ENCODE measurements around the gene SLC25A21. TPM values are rescaled to one million over a fixed set of nuclear protein-coding genes. Genes with fewer than 3 reads are reported as not detected.
"Not testable (repeated sequence)": the region's sequence is repeated elsewhere in the genome, so short reads cannot be mapped to it uniquely, and the experiment has no call there.

SLC25A21 gene
- total RNA-seq, 5 donors from 2014 or later (not counting 1 experiment from before 2014, with no cell fraction given): not detected

DNA sequence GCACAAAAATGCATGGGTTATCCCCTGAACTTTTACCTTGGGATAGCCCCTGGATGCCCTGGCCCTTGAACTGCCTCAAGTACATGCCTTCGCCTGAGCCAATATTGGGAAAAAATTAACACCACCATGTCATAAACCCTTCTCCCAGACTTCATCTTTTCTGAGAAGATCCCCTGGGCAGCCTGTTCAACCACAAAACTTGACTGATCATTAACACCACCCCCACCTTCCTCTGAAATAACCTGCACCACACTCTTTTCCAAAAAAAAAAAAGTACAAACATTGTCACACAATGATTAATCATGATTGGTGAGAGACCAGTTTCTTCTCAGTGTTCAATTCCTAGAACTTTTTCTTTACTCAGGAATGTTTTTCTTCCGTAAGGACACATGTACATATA lies 292.8 kb downstream of the SLC25A21 start:
- WGBS (ENCODE audit: insufficient coverage): 77% methylated on average over 2 of the region's 2 CpGs
- Histone ChIP-seq H3K4me1 (ENCODE audit: control insufficient read depth in 1 of 2, extremely low read depth in 1 of 2, insufficient read depth in 2 of 2, low read length in 2 of 2) (no peaks in the 10 kb centered on the region), H3K9me3 (no peaks in the 10 kb centered on the region), H3K27me3 (replicated peaks in 1 of 2; ENCODE audit: control insufficient read depth in 2 of 2, extremely low read depth in 1 of 2, insufficient read depth in 2 of 2, low read length in 1 of 2) (no peaks in the 10 kb centered on the region), H3K36me3 (ENCODE audit: control insufficient read depth in 2 of 2, extremely low read depth in 1 of 2, insufficient read depth in 1 of 2, low read length in 1 of 2) (no peaks in the 10 kb centered on the region), H3K27ac (ENCODE audit: low read length) (no peak overlapping the region), H3K4me3 (ENCODE audit: control insufficient read depth in 1 of 2, extremely low read depth in 1 of 2, low read length in 1 of 2) (no peak overlapping the region)
- Mint-ChIP-seq H3K4me3 (no peak overlapping the region), H3K27me3 (peaks cover 0 to 5% of the 10 kb centered on the region in 2 donors), H3K27ac (no peak overlapping the region), H3K9me3 (peaks cover 7 to 15% (median 11%) of the 10 kb centered on the region in 3 donors), H3K36me3 (no peaks in the 10 kb centered on the region), H3K4me1 (no peaks in the 10 kb centered on the region)
- ChIA-PET CTCF (no interaction called here), POLR2A (no interaction called here)
- no peak for DNase-seq
- ATAC-seq (replicated peaks in 1 of 4): no peak

DNA sequence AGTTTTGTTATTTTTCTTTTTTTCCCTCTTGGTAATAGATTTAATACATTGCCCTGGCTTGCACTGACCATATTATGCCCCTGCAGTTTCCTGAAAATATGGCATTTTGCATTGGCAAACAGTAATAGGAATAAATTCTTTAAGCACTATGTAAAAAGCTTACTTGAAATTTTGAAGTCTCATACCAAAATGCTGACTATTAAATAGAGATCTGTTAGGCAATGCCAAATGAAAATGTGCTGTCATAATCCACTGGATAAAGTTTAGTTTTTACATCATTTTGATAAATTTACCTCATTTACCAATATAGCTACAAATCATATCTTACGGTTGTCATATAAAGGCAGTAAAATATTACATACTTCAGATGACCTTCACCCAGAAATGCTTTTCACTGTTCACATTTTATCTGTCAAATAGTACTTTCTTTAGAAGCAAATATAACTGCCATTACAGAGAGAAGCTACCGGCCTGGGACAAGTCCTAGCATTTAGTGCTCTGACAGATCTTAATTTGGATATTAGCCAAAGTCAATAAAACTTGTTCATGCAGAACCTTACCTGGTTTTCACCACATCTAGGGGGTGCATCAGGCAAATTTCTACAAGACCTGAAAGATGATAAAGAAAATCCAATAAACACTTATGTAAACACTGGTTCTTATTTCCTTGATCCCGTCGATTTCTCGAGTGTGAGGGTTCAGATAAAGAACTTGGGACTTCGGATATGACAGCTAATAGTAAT lies 297.8 kb downstream of the SLC25A21 start:
- POLR2A ChIA-PET: no interaction called here

DNA sequence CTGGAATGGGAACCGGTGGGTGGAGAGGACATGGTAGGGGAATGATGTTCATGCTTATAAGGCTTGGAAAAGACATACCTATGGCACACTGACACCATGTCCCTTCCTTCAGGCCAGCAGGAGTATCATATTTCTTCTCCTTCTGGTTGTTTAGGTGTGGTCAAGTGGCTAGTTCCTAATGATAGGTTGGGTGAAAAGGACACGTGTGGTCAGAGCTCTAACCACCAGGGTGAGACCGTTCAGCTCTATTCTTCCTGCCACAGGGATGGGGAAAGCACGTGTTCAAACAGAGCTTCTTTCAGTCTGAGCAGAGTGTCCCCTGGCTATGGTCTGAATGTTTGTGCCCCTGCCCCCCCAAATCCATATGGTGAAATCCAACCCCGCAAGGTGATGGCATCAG lies 301.6 kb downstream of the SLC25A21 start:
- peaks cover 0 to 13% (median 7%) of the 10 kb centered on the region in 3 donors for H3K9me3 Mint-ChIP-seq
- Histone ChIP-seq H3K27me3 (replicated peaks in 1 of 2; ENCODE audit: control insufficient read depth in 2 of 2, extremely low read depth in 1 of 2, insufficient read depth in 2 of 2, low read length in 1 of 2) (peaks cover 0 to 2% of the 10 kb centered on the region in 2 experiments), H3K4me1 (ENCODE audit: control insufficient read depth in 1 of 2, extremely low read depth in 1 of 2, insufficient read depth in 2 of 2, low read length in 2 of 2) (no peaks in the 10 kb centered on the region), H3K27ac (ENCODE audit: low read length) (no peak overlapping the region), H3K9me3 (no peaks in the 10 kb centered on the region), H3K36me3 (ENCODE audit: control insufficient read depth in 2 of 2, extremely low read depth in 1 of 2, insufficient read depth in 1 of 2, low read length in 1 of 2) (no peaks in the 10 kb centered on the region), H3K4me3 (ENCODE audit: control insufficient read depth in 1 of 2, extremely low read depth in 1 of 2, low read length in 1 of 2) (no peak overlapping the region)
- no CpG with 5 or more reads among the region's 5 CpGs for WGBS (ENCODE audit: insufficient coverage)
- H3K36me3 Mint-ChIP-seq: no peaks in the 10 kb centered on the region
- no peak overlapping the region for H3K27ac Mint-ChIP-seq
- POLR2A ChIA-PET: no interaction called here
- CTCF ChIA-PET: no interaction called here
- no peaks in the 10 kb centered on the region for H3K4me1 Mint-ChIP-seq
- DNase-seq (no peak), ATAC-seq (replicated peaks in 1 of 4) (no peak)
- H3K4me3 Mint-ChIP-seq: no peak overlapping the region
- H3K27me3 Mint-ChIP-seq: no peaks in the 10 kb centered on the region

More for the DNA sequence above, 297.8 kb downstream of the SLC25A21 start:
- Mint-ChIP-seq H3K4me1 (no peaks in the 10 kb centered on the region), H3K4me3 (no peak overlapping the region), H3K36me3 (no peaks in the 10 kb centered on the region), H3K27ac (no peak overlapping the region), H3K27me3 (no peaks in the 10 kb centered on the region), H3K9me3 (peaks cover 0 to 8% (median 4%) of the 10 kb centered on the region in 3 donors)
- WGBS (ENCODE audit: insufficient coverage): 33% methylated on average over 1 of the region's 6 CpGs
- Histone ChIP-seq H3K36me3 (ENCODE audit: control insufficient read depth in 2 of 2, extremely low read depth in 1 of 2, insufficient read depth in 1 of 2, low read length in 1 of 2) (no peaks in the 10 kb centered on the region), H3K4me1 (ENCODE audit: control insufficient read depth in 1 of 2, extremely low read depth in 1 of 2, insufficient read depth in 2 of 2, low read length in 2 of 2) (no peaks in the 10 kb centered on the region), H3K4me3 (ENCODE audit: control insufficient read depth in 1 of 2, extremely low read depth in 1 of 2, low read length in 1 of 2) (no peak overlapping the region), H3K27me3 (replicated peaks in 1 of 2; ENCODE audit: control insufficient read depth in 2 of 2, extremely low read depth in 1 of 2, insufficient read depth in 2 of 2, low read length in 1 of 2) (no peaks in the 10 kb centered on the region), H3K9me3 (no peaks in the 10 kb centered on the region), H3K27ac (ENCODE audit: low read length) (no peak overlapping the region)
- CTCF ChIA-PET: no interaction called here
- no peak for DNase-seq
- ATAC-seq (replicated peaks in 1 of 4): no peak

- peaks cover 0 to 2% of the 10 kb centered on the region in 2 experiments for H3K27me3 ChIP-seq (replicated peaks in 1 of 2; ENCODE audit: control insufficient read depth in 2 of 2, extremely low read depth in 1 of 2, insufficient read depth in 2 of 2, low read length in 1 of 2)
- H3K9me3 Mint-ChIP-seq: peaks cover 0 to 13% (median 2%) of the 10 kb centered on the region in 3 donors
- ATAC-seq (replicated peaks in 1 of 4) (no peak), DNase-seq (no peak)
- WGBS (ENCODE audit: insufficient coverage): no CpG with 5 or more reads among the region's 1 CpG
- CTCF ChIA-PET: no interaction called here
- H3K27me3 Mint-ChIP-seq: no peaks in the 10 kb centered on the region
- no peak overlapping the region for H3K27ac ChIP-seq (ENCODE audit: low read length)
- POLR2A ChIA-PET: no interaction called here
- no peak overlapping the region for H3K4me3 ChIP-seq (ENCODE audit: control insufficient read depth in 1 of 2, extremely low read depth in 1 of 2, low read length in 1 of 2)
- no peaks in the 10 kb centered on the region for H3K36me3 ChIP-seq (ENCODE audit: control insufficient read depth in 2 of 2, extremely low read depth in 1 of 2, insufficient read depth in 1 of 2, low read length in 1 of 2)
- no peak overlapping the region for H3K27ac Mint-ChIP-seq
- no peaks in the 10 kb centered on the region for H3K36me3 Mint-ChIP-seq
- H3K4me3 Mint-ChIP-seq: no peak overlapping the region
- H3K4me1 ChIP-seq (ENCODE audit: control insufficient read depth in 1 of 2, extremely low read depth in 1 of 2, insufficient read depth in 2 of 2, low read length in 2 of 2): no peaks in the 10 kb centered on the region
- H3K4me1 Mint-ChIP-seq: no peaks in the 10 kb centered on the region
- H3K9me3 ChIP-seq: no peaks in the 10 kb centered on the region
Observed at GRCh38 chr14:36869125-36869524, 303.3 kb downstream of the SLC25A21 start.

GRCh38 chr14:36866867-36867266 lies 305.5 kb downstream of the SLC25A21 start:
- H3K27ac ChIP-seq (ENCODE audit: low read length): no peak overlapping the region
- Mint-ChIP-seq H3K27me3 (no peaks in the 10 kb centered on the region), H3K4me1 (no peaks in the 10 kb centered on the region), H3K4me3 (no peak overlapping the region), H3K9me3 (peaks cover 0 to 9% (median 9%) of the 10 kb centered on the region in 3 donors), H3K36me3 (no peaks in the 10 kb centered on the region), H3K27ac (no peak overlapping the region)
- no peaks in the 10 kb centered on the region for H3K36me3 ChIP-seq (ENCODE audit: control insufficient read depth in 2 of 2, extremely low read depth in 1 of 2, insufficient read depth in 1 of 2, low read length in 1 of 2)
- CTCF ChIA-PET: no interaction called here
- WGBS (ENCODE audit: insufficient coverage): 58% methylated on average over 2 of the region's 4 CpGs
- no peak for DNase-seq
- no peak overlapping the region for H3K4me3 ChIP-seq (ENCODE audit: control insufficient read depth in 1 of 2, extremely low read depth in 1 of 2, low read length in 1 of 2)
- no peak for ATAC-seq (replicated peaks in 1 of 4)
- no peaks in the 10 kb centered on the region for H3K4me1 ChIP-seq (ENCODE audit: control insufficient read depth in 1 of 2, extremely low read depth in 1 of 2, insufficient read depth in 2 of 2, low read length in 2 of 2)
- POLR2A ChIA-PET: no interaction called here
- H3K9me3 ChIP-seq: no peaks in the 10 kb centered on the region
- peaks cover 0 to 2% of the 10 kb centered on the region in 2 experiments for H3K27me3 ChIP-seq (replicated peaks in 1 of 2; ENCODE audit: control insufficient read depth in 2 of 2, extremely low read depth in 1 of 2, insufficient read depth in 2 of 2, low read length in 1 of 2)

GRCh38 chr14:36863271-36863670 lies 309.1 kb downstream of the SLC25A21 start:
- Histone ChIP-seq H3K4me1 (ENCODE audit: control insufficient read depth in 1 of 2, extremely low read depth in 1 of 2, insufficient read depth in 2 of 2, low read length in 2 of 2) (no peaks in the 10 kb centered on the region), H3K27ac (ENCODE audit: low read length) (no peak overlapping the region), H3K36me3 (ENCODE audit: control insufficient read depth in 2 of 2, extremely low read depth in 1 of 2, insufficient read depth in 1 of 2, low read length in 1 of 2) (no peaks in the 10 kb centered on the region), H3K4me3 (ENCODE audit: control insufficient read depth in 1 of 2, extremely low read depth in 1 of 2, low read length in 1 of 2) (no peak overlapping the region), H3K9me3 (no peaks in the 10 kb centered on the region), H3K27me3 (replicated peaks in 1 of 2; ENCODE audit: control insufficient read depth in 2 of 2, extremely low read depth in 1 of 2, insufficient read depth in 2 of 2, low read length in 1 of 2) (peaks cover 0 to 2% of the 10 kb centered on the region in 2 experiments)
- Mint-ChIP-seq H3K36me3 (no peaks in the 10 kb centered on the region), H3K9me3 (peaks cover 0 to 16% (median 14%) of the 10 kb centered on the region in 3 donors), H3K4me3 (no peak overlapping the region), H3K27ac (no peak overlapping the region), H3K27me3 (no peaks in the 10 kb centered on the region), H3K4me1 (no peaks in the 10 kb centered on the region)
- ChIA-PET CTCF (no interaction called here), POLR2A (no interaction called here)
- ATAC-seq (replicated peaks in 1 of 4): no peak
- DNase-seq: no peak
- WGBS (ENCODE audit: insufficient coverage): no CpG with 5 or more reads among the region's 3 CpGs

DNA sequence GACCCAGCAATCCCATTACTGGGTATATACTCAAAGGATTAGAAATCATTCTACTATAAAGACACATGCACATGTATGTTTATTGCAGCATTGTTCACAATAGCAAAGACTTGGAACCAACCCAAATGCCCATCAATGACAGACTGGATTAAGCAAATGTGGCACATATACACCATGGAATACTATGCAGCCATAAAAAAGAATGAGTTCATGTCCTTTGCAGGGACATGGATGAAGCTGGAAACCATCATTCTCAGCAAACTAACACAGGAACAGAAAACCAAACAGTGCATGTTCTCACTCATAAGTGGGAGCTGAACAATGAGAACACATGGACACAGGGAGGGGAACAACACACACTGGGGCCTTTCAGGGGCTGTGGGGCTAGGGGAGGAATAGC lies 310.2 kb downstream of the SLC25A21 start:
- H3K27me3 ChIP-seq (replicated peaks in 1 of 2; ENCODE audit: control insufficient read depth in 2 of 2, extremely low read depth in 1 of 2, insufficient read depth in 2 of 2, low read length in 1 of 2); H3K9me3 ChIP-seq; H3K4me3 ChIP-seq (ENCODE audit: control insufficient read depth in 1 of 2, extremely low read depth in 1 of 2, low read length in 1 of 2); H3K27ac Mint-ChIP-seq; POLR2A ChIA-PET; H3K36me3 ChIP-seq (ENCODE audit: control insufficient read depth in 2 of 2, extremely low read depth in 1 of 2, insufficient read depth in 1 of 2, low read length in 1 of 2); H3K4me1 Mint-ChIP-seq; H3K4me1 ChIP-seq (ENCODE audit: control insufficient read depth in 1 of 2, extremely low read depth in 1 of 2, insufficient read depth in 2 of 2, low read length in 2 of 2); H3K36me3 Mint-ChIP-seq; CTCF ChIA-PET; ATAC-seq (replicated peaks in 1 of 4); H3K27me3 Mint-ChIP-seq; H3K27ac ChIP-seq (ENCODE audit: low read length); H3K4me3 Mint-ChIP-seq; DNase-seq: not testable (repeated sequence)
- H3K9me3 Mint-ChIP-seq: peaks cover 0 to 17% (median 11%) of the 10 kb centered on the region in 3 donors
